ENCODE data around the gene TMEM272. TPM values are rescaled to one million over a fixed set of nuclear protein-coding genes. Genes with fewer than 3 reads are reported as not detected.

Gene TMEM272
- total and polyA plus RNA-seq, 2 of the 13 experiments (the other 11 are each of a cell fraction or from before 2014, with no cell fraction given), result 0.37 to 0.62 TPM

GRCh38 chr13:51803422-51804294 lies 41.3 kb downstream of the TMEM272 start, which contains the start of gene DHRS12 (continued):
- TF ChIP-seq SNAPC4 (CRISPR knock-in tag; IDR thresholded peaks at IDR 0.05) (no peak), RXRA (CRISPR knock-in tag; IDR thresholded peaks at IDR 0.05) (peak; percentile 13; the same call in 1 of the 2 replicates), ZNF121 (CRISPR knock-in tag; IDR thresholded peaks at IDR 0.05) (no peak), SMC3 (IDR thresholded peaks at IDR 0.05; ENCODE audit: low read length) (no peak), DZIP1 (CRISPR knock-in tag; IDR thresholded peaks at IDR 0.05) (peak; percentile 63; the same call in 1 of the 2 replicates), ZFP37 (CRISPR knock-in tag; IDR thresholded peaks at IDR 0.05; ENCODE audit: borderline replicate concordance) (0 out of 2 replicates have a peak, but pooled peaks have one; percentile 20), ZNF326 (CRISPR knock-in tag; IDR thresholded peaks at IDR 0.05; ENCODE audit: borderline replicate concordance) (no peak), ZNF180 (CRISPR knock-in tag; IDR thresholded peaks at IDR 0.05; ENCODE audit: borderline replicate concordance, low read depth) (no peak), NFATC3 (CRISPR knock-in tag; IDR thresholded peaks at IDR 0.05) (no peak), ARID2 (CRISPR knock-in tag; IDR thresholded peaks at IDR 0.05; ENCODE audit: borderline replicate concordance) (no peak), SRSF1 (optimal IDR thresholded peaks at IDR 0.05; ENCODE audit: low read depth, low read length) (no peak), E2F1 (CRISPR knock-in tag; IDR thresholded peaks at IDR 0.05) (peak; percentile 62), ZMYM3 (CRISPR knock-in tag; IDR thresholded peaks at IDR 0.05) (0 out of 2 replicates have a peak, but pooled peaks have one; percentile 11), HCFC1 (IDR thresholded peaks at IDR 0.05; ENCODE audit: low read depth, low read length) (no peak), ZNF607 (CRISPR knock-in tag; IDR thresholded peaks at IDR 0.05; ENCODE audit: borderline replicate concordance) (no peak; the same call in 1 of the 2 replicates), ZNF446 (CRISPR knock-in tag; IDR thresholded peaks at IDR 0.05) (peak; percentile 82; the same call in 1 of the 2 replicates), ZNF720 (CRISPR knock-in tag; IDR thresholded peaks at IDR 0.05) (no peak), ZNF451 (CRISPR knock-in tag; IDR thresholded peaks at IDR 0.05) (peak; percentile 79; the same call in 1 of the 2 replicates)

All from HepG2 (cell line).